GM10847 (cell line): ENCODE results near the gene MXD1.

ENCODE experiments used
- POLR2A ChIP-seq: IDR thresholded peaks from 2 replicates; pipeline ENCODE4 v1.6.1; 2011; ENCODE audit not compliant: insufficient read length; ENCODE audit errors: extremely low read depth

MXD1 gene

GRCh38 chr2:69926849-69927515 is 12.1 kb downstream of the MXD1 start:
- no peak for TF ChIP-seq POLR2A

GRCh38 chr2:69931832-69932595 is 17.1 kb downstream of the MXD1 start:
- TF ChIP-seq POLR2A = no peak

- TF ChIP-seq POLR2A = no peak
Measured at GRCh38 chr2:69932596-69932922, 17.6 kb downstream of the MXD1 start.

- TF ChIP-seq POLR2A = no peak
Measured at GRCh38 chr2:69933254-69933828, 18.4 kb downstream of the MXD1 start.

GRCh38 chr2:69933839-69934613 is 19.1 kb downstream of the MXD1 start:
- no peak for TF ChIP-seq POLR2A

- TF ChIP-seq POLR2A = no peak
Measured at GRCh38 chr2:69934614-69934908, 19.7 kb downstream of the MXD1 start.

- TF ChIP-seq POLR2A = no peak
Measured at GRCh38 chr2:69935011-69935410, 20.1 kb downstream of the MXD1 start.

- no peak for TF ChIP-seq POLR2A
Measured at GRCh38 chr2:69936906-69937305, 22.0 kb downstream of the MXD1 start.

- TF ChIP-seq POLR2A = no peak
Measured at GRCh38 chr2:69937968-69938367, 23.1 kb downstream of the MXD1 start.

- TF ChIP-seq POLR2A = no peak
Measured at GRCh38 chr2:69939722-69940121, 24.8 kb downstream of the MXD1 start.

GRCh38 chr2:69940691-69941090 is 25.8 kb downstream of the MXD1 start:
- TF ChIP-seq POLR2A = no peak

- no peak for TF ChIP-seq POLR2A
Measured at GRCh38 chr2:69943000-69943842, 28.3 kb downstream of the MXD1 start.

- TF ChIP-seq POLR2A = no peak
Measured at GRCh38 chr2:69943843-69944525, 29.1 kb downstream of the MXD1 start.

- no peak for TF ChIP-seq POLR2A
Measured at GRCh38 chr2:69944756-69945155, 29.8 kb downstream of the MXD1 start.
